GM18511 (cell line): ENCODE measurements around the gene C19orf25.
"Not testable (repeated sequence)": the region's sequence is repeated elsewhere in the genome, so short reads cannot be mapped to it uniquely, and the experiment has no call there.

Experiments used
- ATAC-seq: cut with Tn5 transposase; IDR thresholded peaks from one replicate; pipeline ENCODE4 v1.9.1; 2021; ENCODE audit warnings: mild to moderate bottlenecking, moderate library complexity; ENCODE audit not compliant: unreplicated experiment

Gene C19orf25

DNA sequence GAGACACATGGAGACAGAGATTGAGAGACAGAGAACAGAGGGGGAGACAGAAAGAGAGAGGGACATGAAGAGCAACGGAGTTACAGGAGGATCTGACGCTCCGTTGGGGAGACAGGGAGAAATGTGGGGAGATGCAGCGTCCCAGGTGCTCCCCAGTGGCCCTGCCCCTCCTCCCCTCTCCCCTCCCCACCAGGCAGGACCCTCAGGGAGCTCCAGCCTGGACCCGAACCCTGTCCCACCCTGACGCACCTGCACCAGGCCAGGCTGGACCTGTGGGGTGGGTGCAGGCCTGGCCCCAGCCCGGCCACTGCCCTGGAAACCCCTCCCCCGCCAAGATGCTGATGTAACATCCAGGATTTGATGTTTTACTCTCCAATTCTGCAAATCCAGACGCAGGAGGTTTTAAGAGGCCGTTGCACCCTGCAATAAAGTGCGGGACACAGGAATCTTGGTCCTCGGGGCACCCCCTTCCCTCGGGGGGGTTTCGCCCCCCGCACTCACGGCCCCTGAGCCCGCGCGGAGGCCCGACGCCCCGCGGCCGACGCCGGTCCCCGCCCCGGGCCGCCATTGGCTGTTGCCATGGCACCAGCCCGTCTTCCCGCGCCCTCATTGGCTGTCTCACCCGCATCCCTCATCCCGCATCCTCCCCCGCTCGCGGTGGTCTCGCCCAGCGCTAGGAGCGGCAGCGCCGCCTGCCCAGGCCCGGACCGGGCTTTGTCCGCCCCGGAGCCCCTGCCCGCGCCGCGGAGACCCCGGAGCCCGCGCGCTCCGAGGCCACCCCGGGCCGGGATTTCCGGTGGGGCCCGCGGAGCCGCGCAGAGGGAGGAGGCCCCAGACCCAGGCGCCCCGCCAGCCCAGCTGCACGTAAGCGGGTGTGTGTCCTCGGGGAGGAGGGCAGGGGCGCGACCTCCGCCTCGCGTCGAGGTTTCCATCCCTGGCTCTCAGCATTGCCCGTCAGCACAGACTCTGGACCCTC is 29.3 kb downstream of the C19orf25 start, which contains the start of gene APC2:
Gene APC2 (plus strand): TSS at position 655 of the 976 bp plus-strand sequence. CDS start 2,881 bp downstream, outside the sequence.
- ATAC-seq, result no peak

- ATAC-seq, result no peak
These were observed 31.1 kb downstream of the C19orf25 start for GRCh38 chr19:1447944-1448343.

DNA sequence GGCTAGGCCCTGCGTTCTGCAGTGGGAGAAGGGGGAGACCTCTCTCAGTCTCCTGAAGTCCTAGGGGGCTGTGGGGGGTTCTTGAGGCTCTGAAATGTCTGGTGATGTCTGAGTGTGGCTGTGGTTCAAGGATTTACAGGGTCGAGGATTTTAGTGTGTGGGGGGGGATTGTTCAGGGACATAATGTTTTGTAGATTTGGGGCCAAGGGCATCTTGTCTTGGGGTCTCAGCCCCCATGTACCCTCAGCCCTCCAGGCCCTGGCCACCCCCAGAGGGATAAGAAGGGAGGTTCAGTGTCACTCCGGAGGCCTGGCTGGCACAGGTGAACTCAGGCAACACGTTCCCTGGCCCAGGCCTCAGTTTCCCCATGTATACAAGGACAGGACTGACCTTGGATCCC is 31.5 kb downstream of the C19orf25 start:
- ATAC-seq, result no peak

DNA sequence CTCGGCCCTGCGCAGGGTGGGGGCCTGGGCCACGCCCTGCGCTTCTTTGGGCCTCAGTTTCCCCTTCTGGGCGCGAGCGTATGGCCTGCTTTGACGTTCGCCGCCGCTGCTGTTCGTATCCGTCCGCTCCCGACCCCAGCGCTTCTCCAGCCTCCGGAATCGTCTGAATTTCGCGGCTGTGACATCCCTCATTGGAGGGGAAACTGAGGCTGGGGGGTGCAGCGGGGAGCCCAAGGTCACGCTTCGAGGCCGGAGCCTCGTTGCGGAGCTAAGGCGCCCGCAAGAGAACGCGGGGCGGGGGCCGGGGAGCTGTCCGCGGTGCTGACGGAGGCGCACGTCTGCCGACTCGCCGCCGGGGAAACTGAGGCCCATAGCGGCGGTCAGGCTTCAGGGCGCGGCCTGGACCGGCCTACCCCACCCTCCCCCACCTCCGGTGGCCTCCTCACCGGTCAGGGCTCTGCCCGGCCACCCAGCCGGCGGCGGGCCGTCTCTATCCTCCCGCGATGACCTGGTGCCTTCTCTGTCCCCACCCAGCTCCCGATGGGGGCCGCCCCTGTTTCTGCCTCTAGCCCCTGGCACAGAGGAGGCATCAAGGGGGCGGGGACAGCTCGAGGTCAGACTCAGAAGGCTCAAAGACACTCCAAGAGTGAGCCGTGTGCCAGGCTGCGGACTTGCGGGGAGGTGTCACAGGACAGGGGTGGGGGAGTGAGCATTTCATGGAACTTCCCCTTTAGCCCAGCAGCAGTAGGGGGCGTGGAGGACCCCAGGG is 32.1 kb downstream of the C19orf25 start:
- no peak for ATAC-seq

- no peak for ATAC-seq
These were observed 32.9 kb downstream of the C19orf25 start for GRCh38 chr19:1445932-1446712.

GRCh38 chr19:1445185-1445931 is 33.7 kb downstream of the C19orf25 start:
- no peak for ATAC-seq

GRCh38 chr19:1441677-1442438 is 37.2 kb downstream of the C19orf25 start:
- no peak for ATAC-seq

DNA sequence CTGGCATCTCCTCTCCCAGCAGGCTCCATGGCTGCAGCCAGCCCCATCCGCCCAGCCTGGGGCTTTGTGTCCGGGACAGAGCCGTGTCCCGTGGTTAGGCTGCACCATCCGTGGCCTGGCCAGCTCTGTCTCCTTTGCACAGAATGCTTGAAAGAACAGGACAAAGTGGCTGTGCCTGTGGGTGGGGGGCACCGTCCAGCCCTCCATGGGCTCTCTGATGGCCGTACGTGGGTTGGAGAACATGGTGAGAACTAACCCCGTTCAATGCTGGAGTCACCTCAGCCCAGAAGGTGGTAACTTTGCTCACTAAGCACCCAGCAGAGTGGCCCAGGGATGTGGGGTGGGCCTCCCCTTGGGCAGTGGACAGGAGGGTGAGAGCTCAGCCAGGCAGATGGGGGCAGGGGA is 38.0 kb downstream of the C19orf25 start:
- ATAC-seq, result no peak

DNA sequence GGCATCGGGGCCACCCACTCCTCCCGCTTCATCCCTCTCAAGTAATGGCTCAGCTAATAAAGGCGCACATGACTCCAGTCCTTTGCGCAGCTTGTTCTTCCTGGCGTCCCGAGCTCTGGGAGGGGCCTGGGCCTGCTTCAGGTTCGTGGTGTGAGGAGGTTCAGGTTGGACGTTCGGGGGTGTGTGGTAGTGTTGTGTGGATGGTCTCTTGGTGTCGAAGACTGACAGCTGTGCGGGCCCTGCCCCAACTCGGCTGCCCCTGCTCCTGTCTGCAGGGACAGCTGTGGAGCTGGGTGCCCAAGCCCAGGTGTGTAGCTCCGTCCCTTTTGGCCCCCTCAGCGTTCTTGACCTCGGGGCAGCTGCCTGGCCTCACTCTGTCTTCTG is 38.6 kb downstream of the C19orf25 start:
- ATAC-seq, result no peak

- ATAC-seq, result not testable (repeated sequence)
These were observed 39.2 kb downstream of the C19orf25 start for GRCh38 chr19:1439525-1440417.

DNA sequence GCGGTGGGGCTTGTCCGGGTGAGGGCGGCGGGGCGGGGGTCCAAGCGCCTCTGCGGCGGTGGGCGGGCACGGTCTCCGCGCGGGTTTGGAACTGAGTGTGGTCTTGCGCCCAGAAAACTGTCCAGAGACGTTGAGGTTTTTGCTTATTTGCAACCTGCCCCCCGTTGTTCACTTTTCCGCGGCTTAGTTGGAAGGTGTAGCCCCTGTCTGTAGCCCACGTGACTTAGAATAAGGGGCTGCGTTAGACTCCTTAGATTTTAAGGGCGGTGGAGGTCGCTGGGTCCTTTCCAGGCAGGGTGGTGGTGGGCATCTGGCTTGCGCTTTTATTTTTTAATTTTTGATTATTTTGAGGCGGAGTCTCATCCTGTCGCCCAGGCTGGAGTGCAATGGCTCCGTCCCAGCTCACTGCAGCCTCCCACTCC is 40.1 kb downstream of the C19orf25 start:
- ATAC-seq, result no peak

GRCh38 chr19:1438035-1438932 is 40.7 kb downstream of the C19orf25 start, which contains the start of gene RPS15:
TSS of gene RPS15 (plus strand) at chr19:1438396. CDS start at chr19:1438426, 30 bp downstream.
- peak; percentile 92 for ATAC-seq

- no peak for ATAC-seq
These were observed 41.4 kb downstream of the C19orf25 start for GRCh38 chr19:1437609-1438008.

GRCh38 chr19:1435378-1435989 is 43.5 kb downstream of the C19orf25 start:
- ATAC-seq, result no peak

- ATAC-seq, result no peak
These were observed 44.4 kb downstream of the C19orf25 start for GRCh38 chr19:1434577-1435060.

- no peak for ATAC-seq
These were observed 45.0 kb downstream of the C19orf25 start for GRCh38 chr19:1434040-1434366.
